Measurements from ENCODE around the gene EIPR1.

Gene EIPR1

DNA sequence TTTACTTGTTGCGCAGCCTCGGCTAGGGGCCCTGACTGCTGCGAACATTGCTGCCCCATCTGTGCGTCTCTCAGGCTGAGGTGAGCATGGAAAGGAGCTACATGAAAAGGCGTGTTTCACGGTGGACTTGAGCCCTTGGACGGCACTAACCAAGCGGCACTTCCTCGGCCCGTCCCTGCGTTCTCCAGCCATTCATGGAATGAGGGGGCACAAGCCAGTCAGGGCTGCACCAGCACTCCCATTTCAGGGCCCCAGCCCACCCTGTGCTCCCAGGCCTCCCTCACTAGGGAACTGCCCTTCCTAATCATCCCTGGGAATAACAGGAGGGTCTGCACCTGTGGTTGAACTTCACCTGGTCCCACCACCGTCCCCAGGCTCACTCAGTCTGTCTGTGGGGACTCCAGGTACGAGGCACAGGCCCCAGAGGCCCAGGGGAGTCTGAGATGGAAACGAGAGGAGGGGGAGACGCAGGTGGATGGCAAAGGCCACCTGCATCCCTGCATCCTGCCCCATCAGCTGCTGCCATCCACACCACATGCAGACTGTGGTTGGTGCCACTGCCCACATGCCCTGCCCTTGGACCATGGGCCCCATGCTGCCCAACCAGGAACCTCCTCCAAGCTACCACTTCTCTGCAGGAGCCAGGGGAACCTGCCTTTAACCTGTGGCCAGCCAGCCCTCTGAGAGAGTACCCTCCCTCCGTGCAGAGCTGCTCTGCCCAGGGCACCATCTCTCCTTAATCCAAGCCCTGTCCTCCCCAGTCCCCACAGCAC, 99.7 kb downstream of the EIPR1 start (continued):
- TF ChIP-seq, protein P1, sequence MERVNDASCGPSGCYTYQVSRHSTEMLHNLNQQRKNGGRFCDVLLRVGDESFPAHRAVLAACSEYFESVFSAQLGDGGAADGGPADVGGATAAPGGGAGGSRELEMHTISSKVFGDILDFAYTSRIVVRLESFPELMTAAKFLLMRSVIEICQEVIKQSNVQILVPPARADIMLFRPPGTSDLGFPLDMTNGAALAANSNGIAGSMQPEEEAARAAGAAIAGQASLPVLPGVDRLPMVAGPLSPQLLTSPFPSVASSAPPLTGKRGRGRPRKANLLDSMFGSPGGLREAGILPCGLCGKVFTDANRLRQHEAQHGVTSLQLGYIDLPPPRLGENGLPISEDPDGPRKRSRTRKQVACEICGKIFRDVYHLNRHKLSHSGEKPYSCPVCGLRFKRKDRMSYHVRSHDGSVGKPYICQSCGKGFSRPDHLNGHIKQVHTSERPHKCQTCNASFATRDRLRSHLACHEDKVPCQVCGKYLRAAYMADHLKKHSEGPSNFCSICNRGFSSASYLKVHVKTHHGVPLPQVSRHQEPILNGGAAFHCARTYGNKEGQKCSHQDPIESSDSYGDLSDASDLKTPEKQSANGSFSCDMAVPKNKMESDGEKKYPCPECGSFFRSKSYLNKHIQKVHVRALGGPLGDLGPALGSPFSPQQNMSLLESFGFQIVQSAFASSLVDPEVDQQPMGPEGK (CRISPR knock-in tag; IDR thresholded peaks at IDR 0.05; ENCODE audit: borderline replicate concordance), result no peak
- no peak for TF ChIP-seq OSR1 (CRISPR knock-in tag; IDR thresholded peaks at IDR 0.05)
- no peak for TF ChIP-seq TOX (CRISPR knock-in tag; IDR thresholded peaks at IDR 0.05; ENCODE audit: borderline replicate concordance)
- TF ChIP-seq ZNF8 (CRISPR knock-in tag; IDR thresholded peaks at IDR 0.05), result no peak
- no peak for TF ChIP-seq PPARA (CRISPR knock-in tag; IDR thresholded peaks at IDR 0.05; ENCODE audit: borderline replicate concordance)
- no peak for TF ChIP-seq ZFP3 (CRISPR knock-in tag; IDR thresholded peaks at IDR 0.05)
- TF ChIP-seq GLIS3 (CRISPR knock-in tag; IDR thresholded peaks at IDR 0.05), result no peak
- TF ChIP-seq ZFP30 (CRISPR knock-in tag; IDR thresholded peaks at IDR 0.05), result no peak

DNA sequence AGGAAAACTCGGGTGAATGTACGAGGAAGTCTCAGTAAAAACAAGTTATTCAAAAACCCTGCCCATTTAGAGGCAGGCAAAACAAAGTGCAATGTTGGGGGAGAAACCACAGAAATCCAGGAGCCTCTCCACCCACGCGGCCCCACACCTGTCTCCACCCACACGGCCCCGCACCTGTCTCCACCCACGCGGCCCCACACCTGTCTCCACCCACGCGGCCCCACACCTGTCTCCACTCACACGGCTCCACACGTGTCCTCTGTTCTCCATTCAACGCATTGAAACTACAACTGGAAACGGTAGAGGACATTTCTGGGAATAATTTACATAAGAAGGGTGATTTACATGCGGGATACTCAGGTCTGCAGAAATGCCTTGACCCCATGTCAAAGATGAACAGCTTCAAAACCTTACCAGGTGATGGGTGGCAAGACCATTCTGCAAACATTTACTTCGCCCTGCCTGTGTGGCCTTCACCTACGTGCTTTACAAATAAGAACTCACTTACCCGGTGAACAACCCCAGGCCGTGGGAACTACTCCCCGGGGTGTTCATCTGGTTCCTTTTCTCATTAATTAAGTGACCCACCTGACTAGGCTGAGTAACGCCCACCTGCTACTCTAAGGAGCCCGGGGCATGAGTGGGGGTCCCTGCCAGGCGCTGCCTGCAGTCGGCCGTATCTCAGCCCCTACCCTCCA, 100.4 kb downstream of the EIPR1 start:
- TF ChIP-seq, protein P2, sequence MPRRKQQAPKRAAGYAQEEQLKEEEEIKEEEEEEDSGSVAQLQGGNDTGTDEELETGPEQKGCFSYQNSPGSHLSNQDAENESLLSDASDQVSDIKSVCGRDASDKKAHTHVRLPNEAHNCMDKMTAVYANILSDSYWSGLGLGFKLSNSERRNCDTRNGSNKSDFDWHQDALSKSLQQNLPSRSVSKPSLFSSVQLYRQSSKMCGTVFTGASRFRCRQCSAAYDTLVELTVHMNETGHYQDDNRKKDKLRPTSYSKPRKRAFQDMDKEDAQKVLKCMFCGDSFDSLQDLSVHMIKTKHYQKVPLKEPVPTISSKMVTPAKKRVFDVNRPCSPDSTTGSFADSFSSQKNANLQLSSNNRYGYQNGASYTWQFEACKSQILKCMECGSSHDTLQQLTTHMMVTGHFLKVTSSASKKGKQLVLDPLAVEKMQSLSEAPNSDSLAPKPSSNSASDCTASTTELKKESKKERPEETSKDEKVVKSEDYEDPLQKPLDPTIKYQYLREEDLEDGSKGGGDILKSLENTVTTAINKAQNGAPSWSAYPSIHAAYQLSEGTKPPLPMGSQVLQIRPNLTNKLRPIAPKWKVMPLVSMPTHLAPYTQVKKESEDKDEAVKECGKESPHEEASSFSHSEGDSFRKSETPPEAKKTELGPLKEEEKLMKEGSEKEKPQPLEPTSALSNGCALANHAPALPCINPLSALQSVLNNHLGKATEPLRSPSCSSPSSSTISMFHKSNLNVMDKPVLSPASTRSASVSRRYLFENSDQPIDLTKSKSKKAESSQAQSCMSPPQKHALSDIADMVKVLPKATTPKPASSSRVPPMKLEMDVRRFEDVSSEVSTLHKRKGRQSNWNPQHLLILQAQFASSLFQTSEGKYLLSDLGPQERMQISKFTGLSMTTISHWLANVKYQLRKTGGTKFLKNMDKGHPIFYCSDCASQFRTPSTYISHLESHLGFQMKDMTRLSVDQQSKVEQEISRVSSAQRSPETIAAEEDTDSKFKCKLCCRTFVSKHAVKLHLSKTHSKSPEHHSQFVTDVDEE (CRISPR knock-in tag; IDR thresholded peaks at IDR 0.05), result no peak
- TF ChIP-seq ZC3H10 (CRISPR knock-in tag; IDR thresholded peaks at IDR 0.05), result no peak
- no peak for TF ChIP-seq RARB (CRISPR knock-in tag; IDR thresholded peaks at IDR 0.05)
- TF ChIP-seq, protein P3, sequence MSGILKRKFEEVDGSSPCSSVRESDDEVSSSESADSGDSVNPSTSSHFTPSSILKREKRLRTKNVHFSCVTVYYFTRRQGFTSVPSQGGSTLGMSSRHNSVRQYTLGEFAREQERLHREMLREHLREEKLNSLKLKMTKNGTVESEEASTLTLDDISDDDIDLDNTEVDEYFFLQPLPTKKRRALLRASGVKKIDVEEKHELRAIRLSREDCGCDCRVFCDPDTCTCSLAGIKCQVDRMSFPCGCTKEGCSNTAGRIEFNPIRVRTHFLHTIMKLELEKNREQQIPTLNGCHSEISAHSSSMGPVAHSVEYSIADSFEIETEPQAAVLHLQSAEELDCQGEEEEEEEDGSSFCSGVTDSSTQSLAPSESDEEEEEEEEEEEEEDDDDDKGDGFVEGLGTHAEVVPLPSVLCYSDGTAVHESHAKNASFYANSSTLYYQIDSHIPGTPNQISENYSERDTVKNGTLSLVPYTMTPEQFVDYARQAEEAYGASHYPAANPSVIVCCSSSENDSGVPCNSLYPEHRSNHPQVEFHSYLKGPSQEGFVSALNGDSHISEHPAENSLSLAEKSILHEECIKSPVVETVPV (CRISPR knock-in tag; IDR thresholded peaks at IDR 0.05), result no peak
- TF ChIP-seq CSDC2 (CRISPR knock-in tag; IDR thresholded peaks at IDR 0.05), result no peak
- no peak for TF ChIP-seq TOX (CRISPR knock-in tag; IDR thresholded peaks at IDR 0.05; ENCODE audit: borderline replicate concordance)
- TF ChIP-seq ZNF565 (CRISPR knock-in tag; conservative IDR thresholded peaks at IDR 0.05; ENCODE audit: low read depth), result no peak
- TF ChIP-seq TCF4 (CRISPR knock-in tag; IDR thresholded peaks at IDR 0.05; ENCODE audit: borderline replicate concordance), result no peak
- TF ChIP-seq OSR1 (CRISPR knock-in tag; IDR thresholded peaks at IDR 0.05), result no peak
- no peak for TF ChIP-seq GLIS3 (CRISPR knock-in tag; IDR thresholded peaks at IDR 0.05)
- no peak for TF ChIP-seq ARNTL (CRISPR knock-in tag; IDR thresholded peaks at IDR 0.05; ENCODE audit: borderline replicate concordance, low read depth)
- TF ChIP-seq ZNF8 (CRISPR knock-in tag; IDR thresholded peaks at IDR 0.05), result no peak
- TF ChIP-seq ESRRG (CRISPR knock-in tag; IDR thresholded peaks at IDR 0.05), result no peak
- TF ChIP-seq, protein P4, sequence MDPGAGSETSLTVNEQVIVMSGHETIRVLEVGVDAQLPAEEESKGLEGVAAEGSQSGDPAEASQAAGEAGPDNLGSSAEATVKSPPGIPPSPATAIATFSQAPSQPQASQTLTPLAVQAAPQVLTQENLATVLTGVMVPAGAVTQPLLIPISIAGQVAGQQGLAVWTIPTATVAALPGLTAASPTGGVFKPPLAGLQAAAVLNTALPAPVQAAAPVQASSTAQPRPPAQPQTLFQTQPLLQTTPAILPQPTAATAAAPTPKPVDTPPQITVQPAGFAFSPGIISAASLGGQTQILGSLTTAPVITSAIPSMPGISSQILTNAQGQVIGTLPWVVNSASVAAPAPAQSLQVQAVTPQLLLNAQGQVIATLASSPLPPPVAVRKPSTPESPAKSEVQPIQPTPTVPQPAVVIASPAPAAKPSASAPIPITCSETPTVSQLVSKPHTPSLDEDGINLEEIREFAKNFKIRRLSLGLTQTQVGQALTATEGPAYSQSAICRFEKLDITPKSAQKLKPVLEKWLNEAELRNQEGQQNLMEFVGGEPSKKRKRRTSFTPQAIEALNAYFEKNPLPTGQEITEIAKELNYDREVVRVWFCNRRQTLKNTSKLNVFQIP (CRISPR knock-in tag; IDR thresholded peaks at IDR 0.05; ENCODE audit: borderline replicate concordance, low read depth), result no peak
- TF ChIP-seq, protein P5, sequence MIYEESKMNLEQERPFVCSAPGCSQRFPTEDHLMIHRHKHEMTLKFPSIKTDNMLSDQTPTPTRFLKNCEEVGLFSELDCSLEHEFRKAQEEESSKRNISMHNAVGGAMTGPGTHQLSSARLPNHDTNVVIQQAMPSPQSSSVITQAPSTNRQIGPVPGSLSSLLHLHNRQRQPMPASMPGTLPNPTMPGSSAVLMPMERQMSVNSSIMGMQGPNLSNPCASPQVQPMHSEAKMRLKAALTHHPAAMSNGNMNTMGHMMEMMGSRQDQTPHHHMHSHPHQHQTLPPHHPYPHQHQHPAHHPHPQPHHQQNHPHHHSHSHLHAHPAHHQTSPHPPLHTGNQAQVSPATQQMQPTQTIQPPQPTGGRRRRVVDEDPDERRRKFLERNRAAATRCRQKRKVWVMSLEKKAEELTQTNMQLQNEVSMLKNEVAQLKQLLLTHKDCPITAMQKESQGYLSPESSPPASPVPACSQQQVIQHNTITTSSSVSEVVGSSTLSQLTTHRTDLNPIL (CRISPR knock-in tag; IDR thresholded peaks at IDR 0.05; ENCODE audit: low read depth), result no peak
- no peak for ATAC-seq

DNA sequence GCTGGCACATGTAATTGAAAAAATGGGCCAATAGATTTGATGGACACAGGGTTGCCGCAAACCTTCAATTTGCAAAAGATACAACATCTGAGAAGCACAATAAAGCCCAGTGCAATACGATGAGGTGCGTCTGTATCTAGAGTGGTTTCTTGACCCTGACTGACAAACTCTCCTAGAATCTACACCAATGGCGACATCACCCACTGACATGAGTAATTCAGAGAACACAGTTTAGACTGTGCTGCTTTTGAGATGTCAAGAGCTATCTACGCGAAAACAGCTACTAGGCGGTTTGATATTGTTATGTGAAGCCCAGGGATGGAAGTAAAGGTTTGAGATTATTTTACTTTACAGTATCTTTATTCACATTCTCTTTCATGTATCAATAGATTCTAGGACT, 104.9 kb downstream of the EIPR1 start:
- TF ChIP-seq ISL1 (CRISPR knock-in tag; IDR thresholded peaks at IDR 0.05) (no peak), ZFP30 (CRISPR knock-in tag; IDR thresholded peaks at IDR 0.05) (no peak), ZNF70 (CRISPR knock-in tag; IDR thresholded peaks at IDR 0.05) (no peak), ZC3H10 (CRISPR knock-in tag; IDR thresholded peaks at IDR 0.05) (no peak), SNAI2 (CRISPR knock-in tag; IDR thresholded peaks at IDR 0.05) (no peak), TOX (CRISPR knock-in tag; IDR thresholded peaks at IDR 0.05; ENCODE audit: borderline replicate concordance) (no peak), ZNF565 (CRISPR knock-in tag; conservative IDR thresholded peaks at IDR 0.05; ENCODE audit: low read depth) (no peak), ZNF8 (CRISPR knock-in tag; IDR thresholded peaks at IDR 0.05) (no peak)

More for the DNA sequence above, 104.9 kb downstream of the EIPR1 start:
- ATAC-seq, result no peak
